GM18508 (cell line): ENCODE results near the gene NELL1.

Source experiments
- ATAC-seq: cut with Tn5 transposase; IDR thresholded peaks from one replicate; pipeline ENCODE4 v1.9.1; 2021; ENCODE audit warnings: moderate number of reproducible peaks; ENCODE audit not compliant: insufficient read depth, unreplicated experiment

NELL1 gene

DNA sequence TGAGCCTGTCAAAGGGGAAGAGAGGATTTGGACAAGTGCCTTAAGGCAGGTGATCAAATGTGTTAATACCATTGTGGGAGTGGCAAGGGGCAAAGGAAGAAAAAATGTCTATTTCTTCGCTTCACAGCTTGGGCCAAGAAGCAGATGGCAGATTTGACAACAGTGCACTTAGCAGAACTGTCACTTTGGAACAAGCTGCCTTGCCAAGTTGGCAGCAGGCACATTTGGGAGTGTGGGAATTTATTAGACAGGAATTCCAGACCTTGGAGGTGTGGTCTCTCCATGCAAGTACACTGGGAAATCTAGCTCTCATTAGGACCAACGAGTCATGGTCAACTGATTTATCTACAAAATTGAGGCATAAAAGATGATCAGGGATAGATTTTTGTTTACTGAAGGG is 265.1 kb downstream of the NELL1 start:
- ATAC-seq: no peak

DNA sequence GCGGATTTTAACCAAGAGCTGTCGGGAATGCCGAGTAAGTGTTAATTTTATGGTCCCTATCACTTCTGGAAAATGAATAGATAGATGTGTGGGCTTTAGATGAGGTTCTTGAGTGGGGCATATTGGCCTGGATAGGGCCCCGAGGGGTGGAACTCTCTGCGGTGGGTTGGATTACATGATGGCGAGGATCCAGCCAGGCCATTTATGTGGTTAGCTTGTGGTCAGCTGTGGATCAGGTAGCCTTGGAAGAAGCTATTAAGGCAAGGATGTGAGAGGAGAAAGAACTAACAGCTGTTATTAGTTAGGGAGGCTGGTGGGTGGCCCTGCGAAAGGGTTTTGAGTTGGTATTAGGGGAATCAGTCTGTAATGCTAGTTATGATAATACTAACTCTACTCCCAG is 268.4 kb downstream of the NELL1 start:
- no peak for ATAC-seq

GRCh38 chr11:20949585-20949984 is 280.2 kb downstream of the NELL1 start:
- no peak for ATAC-seq

GRCh38 chr11:20962581-20962980 is 293.2 kb downstream of the NELL1 start:
- ATAC-seq: no peak

DNA sequence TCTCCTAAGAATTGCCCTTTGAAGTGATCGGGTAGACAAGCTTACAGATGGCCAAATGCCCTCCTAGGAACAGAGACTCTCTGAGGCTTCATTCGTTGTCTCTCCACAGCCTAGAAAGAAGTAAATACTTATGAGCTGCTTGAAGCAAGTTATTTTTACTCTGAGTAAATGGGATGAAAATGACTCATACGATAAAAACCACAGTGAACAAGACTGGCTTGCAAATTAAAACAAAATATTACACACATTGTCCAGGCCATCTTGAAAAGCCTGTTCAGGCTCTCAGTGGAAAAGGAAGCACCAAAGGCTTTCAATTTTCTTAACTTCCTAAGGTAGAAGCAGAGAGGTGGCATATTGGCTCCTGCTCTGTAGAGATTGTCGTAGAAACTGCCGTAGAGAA is 294.2 kb downstream of the NELL1 start:
- no peak for ATAC-seq

- no peak for ATAC-seq
These were observed 295.6 kb downstream of the NELL1 start for GRCh38 chr11:20964985-20965384.

DNA sequence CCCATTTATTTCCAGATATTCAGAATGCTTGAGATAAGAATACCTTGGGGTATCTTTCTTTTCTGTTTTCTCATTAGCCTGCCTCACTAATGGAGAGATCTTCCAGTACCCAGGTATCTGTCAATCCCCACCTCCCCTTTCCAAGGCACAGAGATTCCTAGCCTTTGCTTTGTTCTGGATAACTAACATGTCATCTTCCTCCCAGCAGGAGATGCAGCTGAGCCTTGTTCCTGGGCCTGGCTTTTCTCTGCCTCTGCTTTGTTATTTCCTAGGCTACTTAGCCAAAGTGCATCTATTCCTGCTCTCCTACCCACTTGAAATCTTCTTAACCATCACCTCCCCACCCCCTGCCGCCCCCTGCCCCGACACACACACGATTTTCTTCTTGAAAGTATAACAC is 297.1 kb downstream of the NELL1 start:
- no peak for ATAC-seq

- no peak for ATAC-seq
These were observed 304.7 kb downstream of the NELL1 start for GRCh38 chr11:20973940-20974559.

GRCh38 chr11:20980736-20981135 is 311.4 kb downstream of the NELL1 start:
- ATAC-seq: no peak

- no peak for ATAC-seq
These were observed 321.1 kb downstream of the NELL1 start for GRCh38 chr11:20990447-20990846.

DNA sequence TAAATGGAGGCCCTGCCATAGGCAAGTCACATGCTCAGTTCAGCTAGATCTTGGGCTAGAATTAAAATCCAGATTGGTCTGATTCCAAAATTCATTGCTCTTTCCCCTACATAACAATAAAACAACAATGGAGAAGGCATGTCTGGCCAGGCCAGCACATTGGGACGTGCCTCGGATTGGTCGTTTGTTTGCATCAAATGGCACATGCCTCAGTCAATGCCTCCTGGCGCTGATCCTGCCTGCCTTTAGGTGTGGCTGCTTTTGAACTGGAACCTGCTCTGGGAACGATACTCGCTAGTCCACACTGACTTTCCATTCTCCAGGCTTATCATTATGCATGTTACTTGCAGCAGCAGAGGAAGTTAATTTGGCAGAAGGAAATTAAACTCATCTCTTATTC is 322.1 kb downstream of the NELL1 start:
- no peak for ATAC-seq

- no peak for ATAC-seq
These were observed 337.9 kb downstream of the NELL1 start for GRCh38 chr11:21007297-21007696.

DNA sequence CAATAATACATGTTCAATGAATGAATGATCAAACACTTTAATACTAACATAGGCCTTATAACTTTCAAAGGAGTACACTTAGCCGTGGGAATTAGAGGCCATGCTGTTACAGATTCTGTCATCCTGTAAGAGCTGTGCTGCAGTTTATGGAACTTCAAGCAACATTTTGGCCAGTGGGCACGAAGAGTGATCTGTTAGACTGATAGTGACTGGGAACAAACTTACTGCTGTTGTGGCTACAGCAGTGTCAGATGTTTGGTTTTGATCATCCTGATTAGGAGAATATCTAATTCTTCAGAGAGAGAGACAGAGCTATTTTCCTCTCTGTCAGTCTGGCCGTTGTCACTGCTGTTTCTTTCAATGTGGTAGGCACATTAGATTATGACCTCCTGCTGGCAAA is 348.9 kb downstream of the NELL1 start:
- no peak for ATAC-seq

DNA sequence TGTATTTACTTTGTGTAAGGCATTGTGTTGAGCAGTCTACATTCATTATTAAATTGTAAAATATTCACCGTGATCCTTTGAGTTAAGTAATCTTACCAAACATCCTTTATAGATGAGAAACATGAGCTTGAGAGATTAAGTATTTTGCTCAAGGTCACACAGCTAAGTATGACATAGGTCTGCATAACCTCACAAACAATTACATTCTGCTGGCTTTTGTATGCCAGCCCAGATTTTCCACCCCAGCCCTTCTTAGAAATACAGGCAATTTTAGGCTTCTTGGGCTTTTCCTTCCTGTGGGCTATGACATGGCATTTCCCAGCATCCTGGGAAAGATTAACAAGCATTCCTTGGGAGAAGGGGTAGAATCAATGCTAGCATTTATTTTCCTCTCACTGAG is 357.3 kb downstream of the NELL1 start:
- ATAC-seq: no peak

- no peak for ATAC-seq
These were observed 368.5 kb downstream of the NELL1 start for GRCh38 chr11:21037850-21038249.

- ATAC-seq: no peak
These were observed 369.4 kb downstream of the NELL1 start for GRCh38 chr11:21038801-21039200.

DNA sequence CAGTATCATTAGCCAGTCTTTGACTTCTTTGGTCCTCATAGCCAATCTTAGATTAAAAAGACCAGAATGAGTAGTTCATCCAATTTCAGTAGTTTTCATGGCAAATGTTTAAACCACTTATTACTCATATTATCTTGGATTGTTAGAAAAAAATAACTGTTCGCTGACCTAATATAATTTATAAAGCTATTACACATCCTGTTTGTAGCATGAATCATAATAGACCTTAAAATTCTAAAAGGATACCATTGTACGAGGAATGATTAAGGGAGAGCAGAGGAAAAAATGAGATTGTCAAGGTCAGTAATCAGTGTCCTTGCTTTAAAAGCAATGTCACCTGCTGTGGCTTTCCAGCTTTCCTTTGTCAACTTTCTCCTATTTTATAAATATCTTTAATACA is 371.2 kb downstream of the NELL1 start:
- ATAC-seq: no peak

DNA sequence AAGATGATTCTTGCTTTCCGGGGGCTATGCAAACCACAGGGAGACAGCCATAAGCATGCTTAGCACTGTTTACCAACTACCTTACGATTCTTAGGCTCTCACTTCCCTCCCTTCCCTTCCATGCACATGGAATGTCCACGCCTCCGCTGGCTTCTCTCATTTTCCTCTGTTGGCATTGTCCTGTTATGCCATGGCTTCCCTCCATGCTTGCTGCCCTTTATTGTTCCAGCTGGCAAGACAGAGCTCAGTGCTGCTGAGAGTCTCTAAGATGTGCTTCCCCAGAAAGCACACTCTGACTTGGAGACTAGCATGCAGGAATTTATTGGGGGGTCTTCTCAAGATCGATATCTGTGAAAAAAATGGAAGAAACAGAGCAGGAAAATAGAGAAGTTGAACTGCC is 379.2 kb downstream of the NELL1 start:
- no peak for ATAC-seq

- ATAC-seq: no peak
These were observed 384.1 kb downstream of the NELL1 start for GRCh38 chr11:21053466-21053865.

GRCh38 chr11:21056644-21057043 is 387.3 kb downstream of the NELL1 start:
- ATAC-seq: no peak

GRCh38 chr11:21059879-21060278 is 390.5 kb downstream of the NELL1 start:
- ATAC-seq: no peak

DNA sequence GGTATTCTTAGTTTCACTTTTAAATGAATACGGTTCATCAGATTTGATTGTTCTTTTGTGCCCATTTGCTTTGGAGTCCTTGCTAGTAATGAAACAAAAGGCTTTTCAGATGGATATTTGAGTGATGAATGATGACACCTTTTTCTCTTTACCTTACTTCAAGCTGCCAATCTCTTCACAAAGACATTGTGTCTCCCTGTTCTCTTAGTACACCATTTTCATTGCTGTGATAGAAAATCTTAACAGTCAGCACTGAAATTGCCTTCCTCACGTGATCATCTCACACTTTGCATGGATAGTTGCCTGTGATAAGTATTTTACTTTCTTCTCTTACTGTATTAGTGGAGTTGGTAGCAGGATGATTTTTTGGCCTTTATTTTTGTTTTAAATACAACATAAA is 396.6 kb downstream of the NELL1 start:
- no peak for ATAC-seq

- ATAC-seq: no peak
These were observed 399.5 kb downstream of the NELL1 start for GRCh38 chr11:21068886-21069285.
